ENCODE measurements around the gene MEN1. TPM values are rescaled to one million over a fixed set of nuclear protein-coding genes. Genes with fewer than 3 reads are reported as not detected.

The MEN1 gene
- total RNA-seq, 2 experiments from 2014 or later = 16.4 to 17.7 TPM

DNA sequence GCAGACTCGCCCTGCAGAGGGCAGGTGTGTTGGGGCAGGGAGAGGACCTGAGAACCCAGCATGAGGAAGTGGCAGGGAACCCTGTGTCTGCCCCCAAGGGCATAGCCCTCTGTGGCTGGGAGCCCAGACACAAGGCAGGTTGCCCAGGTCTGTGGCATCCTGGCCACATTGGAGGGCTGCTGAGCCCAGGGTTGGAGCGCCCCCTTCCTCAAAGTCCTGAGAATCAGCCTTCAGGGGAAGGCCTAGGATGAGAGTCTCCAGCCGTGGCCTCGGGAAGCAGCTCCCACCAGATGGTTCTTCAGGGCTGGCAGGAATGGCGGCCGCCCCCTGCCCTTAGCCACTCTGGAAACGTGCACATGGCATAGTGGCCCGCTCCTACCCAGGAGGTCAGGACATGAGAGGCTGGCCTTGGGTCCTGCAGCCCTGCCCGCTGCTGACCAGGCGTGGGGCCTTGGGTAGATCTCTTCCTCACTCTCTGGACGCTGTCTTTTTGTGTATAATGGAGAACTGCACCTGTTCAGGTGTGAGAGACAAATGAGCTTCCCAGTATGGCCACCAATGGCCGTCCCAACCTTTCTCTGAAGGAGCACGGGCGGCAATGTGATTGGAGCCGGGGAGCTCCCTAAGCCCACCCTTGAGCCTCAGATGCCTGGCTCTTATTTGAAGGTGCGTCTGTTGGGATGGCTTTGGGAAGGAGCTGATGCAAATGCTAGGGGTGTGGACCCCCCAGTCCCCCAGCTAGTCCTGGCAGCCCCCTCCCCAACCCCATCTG is 38.7 kb upstream of the MEN1 start:
- intact Hi-C loops (cut with DNase I, micrococcal nuclease) = loop anchor here (1.0 to 10.0 kb wide), 3 partner anchors 164 to 268 kb away; partner anchors contain the start of genes CDCA5 (in 1 of the 2), ZFPL1 (in 1 of the 2) and ZNHIT2 (in 1 of the 2)
- Histone ChIP-seq H3K27ac (ENCODE audit: low read depth in 1 of 2, low read length in 2 of 2) (peak overlapping the region; percentile 31 to 34), H3K27me3 (ENCODE audit: control insufficient read depth in 1 of 2, insufficient read depth in 2 of 2, low read length in 2 of 2) (no peaks in the 10 kb centered on the region), H3K36me3 (ENCODE audit: insufficient read depth, low read length) (peaks cover 19% of the 10 kb centered on the region), H3K4me3 (ENCODE audit: low read length) (no peak overlapping the region), H3K4me1 (ENCODE audit: insufficient read depth, low read length) (peaks cover 84% of the 10 kb centered on the region), H3K9me3 (ENCODE audit: control insufficient read depth in 1 of 2, insufficient read depth in 1 of 2, low read length in 2 of 2) (no peaks in the 10 kb centered on the region)
- Mint-ChIP-seq H3K4me3 (peak overlapping the region; percentile 30), H3K27me3 (no peaks in the 10 kb centered on the region), H3K36me3 (ENCODE audit: low read depth) (peaks cover 29% of the 10 kb centered on the region), H3K9me3 (no peaks in the 10 kb centered on the region), H3K27ac (peak overlapping the region; percentile 73), H3K4me1 (ENCODE audit: low read depth) (peaks cover 73% of the 10 kb centered on the region)
- POLR2A ChIA-PET = interaction anchor here (0.6 to 27.2 kb wide), 15 partner anchors 15 to 273 kb away, joined by 3 to 767 read pairs (median 3); partner anchors contain the start of genes EHD1, FAU, MAJIN and MEN1
- CTCF ChIA-PET = interaction anchor here (0.5 to 12.7 kb wide), 13 partner anchors 10 to 165 kb away, joined by 3 to 136 read pairs (median 5); partner anchors contain the start of genes ARL2, EHD1 and SF1
- TF ChIP-seq CTCF (IDR thresholded peaks at IDR 0.05) = no peak
- DNase-seq (peak in 8 of 14 experiments; percentile 32 to 70 (median 58)), ATAC-seq (ENCODE audit: poor library complexity) (no peak)

DNA sequence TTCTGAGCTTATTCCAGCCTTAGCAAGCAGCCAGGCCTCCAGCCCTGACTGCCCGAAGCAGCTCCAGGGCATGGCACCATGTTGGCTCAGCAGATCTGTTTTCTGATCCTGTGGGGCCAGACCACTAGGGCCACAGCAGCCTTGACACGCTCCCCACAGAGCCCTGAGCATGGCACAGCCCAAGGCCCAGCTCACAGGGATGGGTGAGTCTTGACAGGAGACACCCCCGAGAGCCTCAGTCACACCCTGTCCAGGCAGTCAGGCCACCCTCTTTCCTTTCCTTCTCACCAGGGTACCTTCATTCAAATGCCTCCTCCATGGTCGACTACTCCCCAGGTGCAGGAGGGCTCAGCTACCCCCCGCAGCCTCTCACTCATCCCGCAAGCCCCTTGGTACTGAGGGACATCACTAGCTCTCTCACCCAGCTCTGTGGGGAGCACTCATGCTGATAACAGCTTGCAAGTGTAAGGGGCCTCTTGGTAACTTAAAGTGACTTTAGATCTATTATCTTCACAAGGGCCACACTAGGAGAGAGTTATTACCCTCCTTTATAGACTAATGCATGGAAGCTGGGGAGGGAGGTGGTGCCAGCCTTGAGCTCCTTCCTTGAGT is 38.0 kb upstream of the MEN1 start:
- DNase-seq = peak in 1 of 14 experiments; percentile 14
- intact Hi-C loops (cut with DNase I, micrococcal nuclease) = loop anchor here (1.0 to 10.0 kb wide), 3 partner anchors 165 to 269 kb away; partner anchors contain the start of genes CDCA5 (in 1 of the 2), ZFPL1 (in 1 of the 2) and ZNHIT2 (in 1 of the 2)
- no peaks in the 10 kb centered on the region for H3K9me3 ChIP-seq (ENCODE audit: control insufficient read depth in 1 of 2, insufficient read depth in 1 of 2, low read length in 2 of 2)
- CTCF ChIA-PET = interaction anchor here (0.5 to 12.7 kb wide), 14 partner anchors 11 to 166 kb away, joined by 3 to 136 read pairs (median 4); partner anchors contain the start of genes ARL2, EHD1, RASGRP2 and SF1
- no peaks in the 10 kb centered on the region for H3K27me3 Mint-ChIP-seq
- peaks cover 12% of the 10 kb centered on the region for H3K36me3 ChIP-seq (ENCODE audit: insufficient read depth, low read length)
- H3K9me3 Mint-ChIP-seq = no peaks in the 10 kb centered on the region
- no peak for ATAC-seq (ENCODE audit: poor library complexity)
- no peaks in the 10 kb centered on the region for H3K27me3 ChIP-seq (ENCODE audit: control insufficient read depth in 1 of 2, insufficient read depth in 2 of 2, low read length in 2 of 2)
- peaks cover 22% of the 10 kb centered on the region for H3K36me3 Mint-ChIP-seq (ENCODE audit: low read depth)
- peak overlapping the region in 1 of 2 donors; percentile 34 for H3K27ac ChIP-seq (ENCODE audit: low read depth in 1 of 2, low read length in 2 of 2)
- no peak overlapping the region for H3K4me3 ChIP-seq (ENCODE audit: low read length)
- H3K27ac Mint-ChIP-seq = peak overlapping the region; percentile 73
- peaks cover 84% of the 10 kb centered on the region for H3K4me1 ChIP-seq (ENCODE audit: insufficient read depth, low read length)
- H3K4me3 Mint-ChIP-seq = peak overlapping the region; percentile 30
- POLR2A ChIA-PET = interaction anchor here (0.6 to 27.2 kb wide), 14 partner anchors 16 to 274 kb away, joined by 3 to 767 read pairs (median 4); partner anchors contain the start of genes ARL2, EHD1, FAU and MAJIN
- peaks cover 72% of the 10 kb centered on the region for H3K4me1 Mint-ChIP-seq (ENCODE audit: low read depth)
- no peak for TF ChIP-seq CTCF (IDR thresholded peaks at IDR 0.05)

All from CD4-positive, alpha-beta T cell (primary cell).